ENCODE results near the gene TSPAN9. TPM values are rescaled to one million over a fixed set of nuclear protein-coding genes. Genes with fewer than 3 reads are reported as not detected.

Gene TSPAN9
- polyA plus RNA-seq, 1 experiment: 67.0 TPM

GRCh38 chr12:3175238-3175637 lies 98.1 kb downstream of the TSPAN9 start:
- ChIA-PET POLR2A (no interaction called here), CTCF (interaction anchor here (1.5 kb wide), 1 partner anchor 10 kb away, joined by 3 read pairs; no protein-coding TSS in a partner anchor)
- Histone ChIP-seq H3K4me3 (ENCODE audit: low read depth, low read length) (no peak overlapping the region), H3K27me3 (ENCODE audit: control insufficient read depth, insufficient read depth, low read length) (no peaks in the 10 kb centered on the region), H3K36me3 (ENCODE audit: control insufficient read depth, insufficient read depth, low read length) (no peaks in the 10 kb centered on the region)
- TF ChIP-seq CTCF (IDR thresholded peaks at IDR 0.05; ENCODE audit: insufficient read depth, low read depth, low read length): no peak
- DNase-seq (ENCODE audit: low read depth): no peak

- no peak overlapping the region for H3K4me3 ChIP-seq (ENCODE audit: low read depth, low read length)
- no peak for DNase-seq (ENCODE audit: low read depth)
- POLR2A ChIA-PET: no interaction called here
- CTCF ChIA-PET: interaction anchor here (1.9 kb wide), 1 partner anchor 18 kb away, joined by 4 read pairs; no protein-coding TSS in a partner anchor
- H3K27me3 ChIP-seq (ENCODE audit: control insufficient read depth, insufficient read depth, low read length): no peaks in the 10 kb centered on the region
- no peaks in the 10 kb centered on the region for H3K36me3 ChIP-seq (ENCODE audit: control insufficient read depth, insufficient read depth, low read length)
- TF ChIP-seq CTCF (IDR thresholded peaks at IDR 0.05; ENCODE audit: insufficient read depth, low read depth, low read length): no peak
Observed at GRCh38 chr12:3176754-3177153, 99.6 kb downstream of the TSPAN9 start.

- CTCF ChIA-PET: interaction anchor here (1.6 to 1.9 kb wide), 3 partner anchors 19 to 25 kb away, joined by 4 to 7 read pairs (median 4); no protein-coding TSS in a partner anchor
- Histone ChIP-seq H3K27me3 (ENCODE audit: control insufficient read depth, insufficient read depth, low read length) (no peaks in the 10 kb centered on the region), H3K36me3 (ENCODE audit: control insufficient read depth, insufficient read depth, low read length) (no peaks in the 10 kb centered on the region), H3K4me3 (ENCODE audit: low read depth, low read length) (no peak overlapping the region)
- POLR2A ChIA-PET: no interaction called here
- TF ChIP-seq CTCF (IDR thresholded peaks at IDR 0.05; ENCODE audit: insufficient read depth, low read depth, low read length): no peak
- no peak for DNase-seq (ENCODE audit: low read depth)
Observed at GRCh38 chr12:3177778-3178425, 100.7 kb downstream of the TSPAN9 start.

DNA sequence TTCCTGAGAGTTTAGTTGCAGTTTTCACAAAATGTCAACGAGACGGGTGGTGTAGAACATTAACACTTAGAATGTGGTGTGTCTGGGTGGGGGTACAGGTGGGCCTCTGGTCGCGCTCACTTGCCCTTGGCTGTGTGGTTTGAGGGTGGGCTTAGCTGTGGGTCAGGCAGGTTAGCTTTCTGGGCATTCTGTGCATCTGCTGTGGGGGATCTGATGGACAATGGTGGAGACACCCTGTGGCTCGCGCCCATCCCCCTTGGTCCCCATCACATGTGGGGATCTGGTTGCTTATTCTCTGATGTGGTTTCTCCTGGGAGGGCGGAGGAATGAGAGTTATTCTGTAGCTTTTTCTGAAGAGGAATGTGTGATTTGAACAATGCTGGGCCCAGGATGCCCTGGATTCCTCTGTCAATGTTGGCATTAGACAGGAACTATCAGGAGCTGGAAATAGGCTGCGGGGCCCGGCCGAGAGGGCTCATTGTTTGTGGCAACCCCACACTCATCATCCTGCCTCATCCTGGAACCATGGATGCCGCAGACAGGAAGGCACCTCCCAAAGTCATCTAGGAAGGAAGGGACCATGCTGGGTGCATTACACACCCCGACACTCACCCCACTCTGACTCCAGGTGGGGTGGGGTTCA lies 101.6 kb downstream of the TSPAN9 start:
- no peak for TF ChIP-seq CTCF (IDR thresholded peaks at IDR 0.05; ENCODE audit: insufficient read depth, low read depth, low read length)
- ChIA-PET CTCF (interaction anchor here (1.6 to 1.7 kb wide), 3 partner anchors 18 to 97 kb away, joined by 4 to 7 read pairs (median 7); no protein-coding TSS in a partner anchor), POLR2A (no interaction called here)
- Histone ChIP-seq H3K27me3 (ENCODE audit: control insufficient read depth, insufficient read depth, low read length) (no peaks in the 10 kb centered on the region), H3K4me3 (ENCODE audit: low read depth, low read length) (no peak overlapping the region), H3K36me3 (ENCODE audit: control insufficient read depth, insufficient read depth, low read length) (no peaks in the 10 kb centered on the region)
- DNase-seq (ENCODE audit: low read depth): no peak

DNA sequence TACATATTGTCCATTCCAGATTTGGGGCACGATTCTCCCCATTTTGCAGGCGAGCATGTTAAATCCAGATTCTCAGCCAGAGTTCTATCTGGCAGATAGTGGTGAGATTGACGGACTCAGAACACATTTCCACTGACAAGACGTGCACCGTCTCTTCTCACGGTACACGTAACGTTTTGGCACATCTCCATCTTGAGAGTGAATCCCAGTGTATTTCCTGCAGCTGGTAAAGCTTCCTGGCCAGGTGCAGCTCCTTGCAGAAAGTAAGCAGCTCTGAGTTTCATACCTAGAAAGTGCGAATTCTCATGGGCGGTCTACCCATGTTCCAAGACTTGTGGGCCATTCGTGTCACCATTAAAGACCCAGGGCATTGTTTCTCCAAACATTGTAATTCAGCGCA lies 102.6 kb downstream of the TSPAN9 start:
- ChIA-PET POLR2A (no interaction called here), CTCF (interaction anchor here (1.7 kb wide), 1 partner anchor 96 kb away, joined by 7 read pairs; no protein-coding TSS in a partner anchor)
- DNase-seq (ENCODE audit: low read depth): no peak
- no peak overlapping the region for H3K4me3 ChIP-seq (ENCODE audit: low read depth, low read length)
- H3K36me3 ChIP-seq (ENCODE audit: control insufficient read depth, insufficient read depth, low read length): no peaks in the 10 kb centered on the region
- TF ChIP-seq CTCF (IDR thresholded peaks at IDR 0.05; ENCODE audit: insufficient read depth, low read depth, low read length): no peak
- no peaks in the 10 kb centered on the region for H3K27me3 ChIP-seq (ENCODE audit: control insufficient read depth, insufficient read depth, low read length)
